Dendritic cell treated with granulocyte-macrophage colony-stimulating factor and Interleukin-4, amounts not matched to agents 40 ng/mL and 50 ng/mL, for 4 days (primary cell): ENCODE data around the gene KRTAP6-3.

Source experiments
- H3K27ac Mint-ChIP-seq: one replicate; pipeline ENCODE4 v1.8.0; 2022; ENCODE audit warnings: mild to moderate bottlenecking, mixed read lengths
- H3K27me3 Mint-ChIP-seq: one replicate; pipeline ENCODE4 v1.8.0; 2022; ENCODE audit warnings: mild to moderate bottlenecking, mixed read lengths
- H3K36me3 Mint-ChIP-seq: one replicate; pipeline ENCODE4 v1.8.0; 2022; ENCODE audit warnings: low read depth, mixed read lengths
- H3K4me1 Mint-ChIP-seq: one replicate; pipeline ENCODE4 v1.8.0; 2022; ENCODE audit warnings: low read depth, mixed read lengths
- H3K4me3 Mint-ChIP-seq: one replicate; pipeline ENCODE4 v1.8.0; 2022; ENCODE audit warnings: mild to moderate bottlenecking, moderate library complexity, mixed read lengths
- H3K9me3 Mint-ChIP-seq: one replicate; pipeline ENCODE4 v1.8.0; 2022; ENCODE audit warnings: mixed read lengths
- intact Hi-C: fragments of 100-400 bp; cut with micrococcal nuclease; formaldehyde crosslinking; loops from one replicate; pipeline ENCODE4 v1.15.0; 2022

KRTAP6-3 gene, protein sequence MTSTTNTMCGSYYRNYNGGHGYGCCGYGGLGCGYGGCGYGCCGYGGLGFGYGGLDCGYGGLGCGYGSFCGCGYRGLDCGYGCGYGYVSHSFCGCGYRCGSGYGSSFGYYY

DNA sequence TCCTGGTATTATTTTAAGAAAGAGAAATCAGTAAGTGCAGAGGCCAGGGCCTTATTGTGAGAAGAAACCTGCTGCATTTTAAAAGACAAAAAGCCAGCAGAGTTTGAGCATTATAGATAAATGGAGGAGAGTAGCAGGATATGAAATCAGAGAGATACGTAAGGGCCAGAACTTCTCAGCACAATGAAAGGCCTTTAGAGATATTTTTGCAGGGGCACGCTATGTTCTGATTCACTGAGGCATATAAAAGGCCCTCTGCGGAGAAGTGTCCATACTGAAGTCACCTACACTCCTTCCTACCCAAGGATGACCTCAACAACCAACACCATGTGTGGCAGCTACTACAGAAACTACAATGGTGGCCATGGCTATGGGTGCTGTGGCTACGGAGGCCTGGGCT, at the start of gene KRTAP6-3:
Gene KRTAP6-3 (plus strand): TSS at position 301 of the 400 bp plus-strand sequence. CDS start 6 bp downstream, at position 307.
- Mint-ChIP-seq H3K27me3 (no peaks in the 10 kb centered on the region), H3K4me3 (no peak within 1 kb of the TSS), H3K9me3 (no peaks in the 10 kb centered on the region), H3K27ac (no peak within 1 kb of the TSS), H3K4me1 (no peaks in the 10 kb centered on the region), H3K36me3 (no peaks in the 10 kb centered on the region)
- intact Hi-C loops: no loop called here

DNA sequence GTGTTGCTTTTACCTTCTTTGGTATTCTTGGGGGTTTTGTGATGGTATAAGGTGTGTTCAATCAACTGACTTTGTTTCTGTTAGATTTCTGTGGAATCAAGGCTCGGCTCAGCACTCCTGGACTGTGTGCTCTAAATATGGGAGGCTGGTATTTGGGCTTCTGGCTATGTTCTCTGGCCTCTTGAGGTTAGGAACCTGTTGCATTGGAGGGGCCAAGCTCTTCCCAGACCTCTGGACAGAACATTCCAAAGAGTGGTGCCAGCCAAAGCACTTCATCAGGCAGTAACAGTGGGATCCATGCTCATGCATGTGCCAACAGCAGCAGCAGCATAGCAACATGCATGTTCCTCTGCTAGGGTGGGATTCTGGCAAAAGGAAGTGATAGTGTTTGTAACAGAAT, 39.5 kb upstream of the KRTAP6-3 start:
- no peak overlapping the region for H3K27ac Mint-ChIP-seq
- no peaks in the 10 kb centered on the region for H3K4me1 Mint-ChIP-seq
- H3K4me3 Mint-ChIP-seq: no peak overlapping the region
- no peaks in the 10 kb centered on the region for H3K27me3 Mint-ChIP-seq
- intact Hi-C loops: no loop called here
- peaks cover 44% of the 10 kb centered on the region for H3K9me3 Mint-ChIP-seq
- H3K36me3 Mint-ChIP-seq: no peaks in the 10 kb centered on the region

DNA sequence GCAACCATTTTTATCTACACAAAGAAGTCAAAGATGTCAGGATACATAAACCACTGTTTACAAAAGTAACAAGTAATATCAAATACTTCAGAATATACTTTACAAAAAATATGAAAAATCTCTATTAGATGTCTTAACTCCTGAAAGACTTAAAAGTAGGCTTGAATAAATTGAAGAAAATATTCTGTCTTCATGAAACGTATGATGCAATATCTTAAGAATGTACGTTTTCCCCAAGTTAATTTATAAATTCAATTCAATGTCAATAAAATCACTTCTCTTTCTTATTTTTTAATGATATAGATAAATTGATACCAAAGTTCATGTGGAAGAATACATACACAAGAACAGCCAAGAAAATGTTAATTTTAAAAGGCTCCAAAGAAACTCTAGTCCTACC, 37.1 kb upstream of the KRTAP6-3 start:
- no peaks in the 10 kb centered on the region for H3K27me3 Mint-ChIP-seq
- H3K27ac Mint-ChIP-seq: no peak overlapping the region
- H3K36me3 Mint-ChIP-seq: no peaks in the 10 kb centered on the region
- intact Hi-C loops: no loop called here
- peaks cover 37% of the 10 kb centered on the region for H3K9me3 Mint-ChIP-seq
- no peak overlapping the region for H3K4me3 Mint-ChIP-seq
- no peaks in the 10 kb centered on the region for H3K4me1 Mint-ChIP-seq

DNA sequence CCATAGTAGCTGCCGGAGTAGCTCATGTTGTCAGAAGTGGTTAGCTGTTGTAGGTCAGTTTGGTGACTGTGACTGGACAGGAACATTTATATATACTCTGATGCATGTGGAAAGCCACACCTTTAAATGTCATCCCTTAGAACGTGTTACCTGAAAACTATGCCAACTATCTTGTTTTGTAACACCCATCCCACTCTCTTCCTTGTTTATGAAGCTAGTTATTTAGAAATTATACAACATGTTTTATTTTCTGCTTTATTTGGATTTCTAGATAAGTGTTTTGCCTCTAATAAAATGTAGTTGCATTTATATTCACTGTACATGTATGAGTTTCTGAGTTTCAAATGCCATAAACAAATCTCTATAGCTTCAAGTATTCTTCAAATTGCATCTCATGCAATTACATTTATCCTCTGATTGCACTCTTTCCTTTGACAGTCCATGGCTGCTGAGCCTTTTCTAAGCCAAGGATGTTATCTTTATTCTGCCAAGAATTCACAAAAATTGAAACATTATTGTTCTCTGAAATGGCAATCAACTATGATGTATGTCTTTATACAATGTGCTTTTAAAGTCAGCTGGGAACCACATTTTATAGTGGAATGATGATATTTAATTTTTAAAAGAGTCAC, 30.9 kb upstream of the KRTAP6-3 start, which contains the start of gene KRTAP19-7:
Gene KRTAP19-7 (minus strand): TSS at position 51 of the 632 bp plus-strand sequence. CDS start 25 bp downstream, at position 26.
- H3K27ac Mint-ChIP-seq: no peak within 1 kb of the TSS
- H3K36me3 Mint-ChIP-seq: no peaks in the 10 kb centered on the region
- peaks cover 8% of the 10 kb centered on the region for H3K9me3 Mint-ChIP-seq
- intact Hi-C loops: no loop called here
- H3K27me3 Mint-ChIP-seq: no peaks in the 10 kb centered on the region
- no peak within 1 kb of the TSS for H3K4me3 Mint-ChIP-seq
- H3K4me1 Mint-ChIP-seq: no peaks in the 10 kb centered on the region

DNA sequence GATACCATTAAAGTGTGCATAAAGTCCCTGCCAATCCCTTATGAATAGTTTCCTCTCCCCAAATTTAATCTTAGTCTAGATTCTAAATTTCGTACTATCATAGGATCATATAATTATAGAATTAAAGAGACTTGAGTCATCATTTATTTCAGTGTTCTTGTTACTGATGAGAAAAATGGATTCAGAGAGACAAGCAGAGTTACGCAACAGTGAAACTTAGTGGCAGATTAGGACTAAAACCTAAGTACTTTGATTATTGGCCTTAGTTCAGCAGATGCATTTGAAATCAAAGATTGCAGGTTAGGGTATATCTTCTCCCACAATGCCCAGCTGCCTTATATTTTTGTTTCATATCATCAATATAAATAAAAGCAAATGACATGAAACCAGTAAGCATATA, 30.3 kb upstream of the KRTAP6-3 start:
- Mint-ChIP-seq H3K36me3 (no peaks in the 10 kb centered on the region), H3K9me3 (peaks cover 2% of the 10 kb centered on the region), H3K27me3 (no peaks in the 10 kb centered on the region), H3K4me3 (no peak overlapping the region), H3K4me1 (no peaks in the 10 kb centered on the region), H3K27ac (no peak overlapping the region)
- intact Hi-C loops: no loop called here

DNA sequence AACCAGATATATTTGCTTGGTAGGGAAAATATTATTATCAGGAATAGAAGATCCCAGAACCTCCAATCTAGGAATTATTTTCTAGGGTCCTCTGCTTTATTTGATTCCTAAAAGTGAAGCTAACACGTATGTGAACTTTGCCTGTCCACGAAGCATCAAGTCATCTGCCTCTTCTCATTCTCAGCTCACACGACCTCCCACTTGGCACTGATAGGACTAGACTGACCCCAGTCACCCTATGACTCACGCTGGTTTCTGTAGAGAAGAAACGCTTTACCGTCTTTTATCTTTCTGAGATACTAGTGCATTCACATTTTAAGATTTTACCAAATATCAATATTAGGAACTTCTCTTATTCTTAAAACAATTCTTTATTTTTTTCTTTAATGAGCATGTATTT, 29.2 kb upstream of the KRTAP6-3 start:
- Mint-ChIP-seq H3K9me3 (no peaks in the 10 kb centered on the region), H3K27ac (no peak overlapping the region), H3K4me1 (no peaks in the 10 kb centered on the region), H3K27me3 (no peaks in the 10 kb centered on the region), H3K36me3 (no peaks in the 10 kb centered on the region), H3K4me3 (no peak overlapping the region)
- intact Hi-C loops: no loop called here

DNA sequence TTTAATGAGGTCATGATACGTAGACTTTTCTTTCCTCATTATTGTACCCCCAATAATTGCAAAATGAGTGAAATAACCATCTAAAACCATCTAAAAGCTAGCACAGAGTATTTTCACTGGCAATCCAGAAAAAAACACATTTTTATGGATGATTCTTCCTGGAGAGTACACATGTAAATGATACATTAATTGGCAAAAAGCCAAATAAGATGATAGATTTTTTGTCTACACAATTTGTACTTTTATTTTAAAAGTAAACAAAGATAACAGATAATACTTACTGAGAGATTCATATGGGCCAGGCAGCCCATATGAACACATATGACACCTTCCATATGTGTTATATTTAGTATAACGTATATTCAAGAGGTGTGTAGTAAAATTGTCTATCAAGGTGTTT, 28.6 kb upstream of the KRTAP6-3 start:
- Mint-ChIP-seq H3K27ac (no peak overlapping the region), H3K9me3 (no peaks in the 10 kb centered on the region)

DNA sequence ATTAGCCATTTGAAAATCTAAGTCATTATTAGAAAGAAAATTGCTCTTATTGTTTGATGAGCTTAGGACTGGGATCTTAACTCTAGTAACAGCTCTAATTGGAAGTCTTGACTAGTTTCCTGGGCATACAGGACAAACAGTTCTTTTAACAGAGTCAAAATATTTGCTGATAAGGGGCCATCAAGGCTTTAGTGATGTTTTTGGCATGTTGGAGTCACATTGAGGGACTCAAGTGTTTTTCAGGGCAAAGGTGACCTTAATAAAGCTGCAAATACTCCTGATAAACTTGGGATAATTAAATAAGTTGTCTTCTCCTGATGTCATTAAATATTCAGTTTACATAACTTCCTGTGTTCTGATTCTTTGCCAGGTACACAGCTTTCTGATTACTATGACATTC, 24.6 kb upstream of the KRTAP6-3 start:
- intact Hi-C loops: no loop called here
- Mint-ChIP-seq H3K4me3 (no peak overlapping the region), H3K4me1 (no peaks in the 10 kb centered on the region), H3K27ac (no peak overlapping the region), H3K9me3 (no peaks in the 10 kb centered on the region), H3K36me3 (no peaks in the 10 kb centered on the region), H3K27me3 (no peaks in the 10 kb centered on the region)

More for the DNA sequence above, 28.6 kb upstream of the KRTAP6-3 start:
- Mint-ChIP-seq H3K4me3 (no peak overlapping the region), H3K36me3 (no peaks in the 10 kb centered on the region), H3K27me3 (no peaks in the 10 kb centered on the region), H3K4me1 (no peaks in the 10 kb centered on the region)
- intact Hi-C loops: no loop called here

DNA sequence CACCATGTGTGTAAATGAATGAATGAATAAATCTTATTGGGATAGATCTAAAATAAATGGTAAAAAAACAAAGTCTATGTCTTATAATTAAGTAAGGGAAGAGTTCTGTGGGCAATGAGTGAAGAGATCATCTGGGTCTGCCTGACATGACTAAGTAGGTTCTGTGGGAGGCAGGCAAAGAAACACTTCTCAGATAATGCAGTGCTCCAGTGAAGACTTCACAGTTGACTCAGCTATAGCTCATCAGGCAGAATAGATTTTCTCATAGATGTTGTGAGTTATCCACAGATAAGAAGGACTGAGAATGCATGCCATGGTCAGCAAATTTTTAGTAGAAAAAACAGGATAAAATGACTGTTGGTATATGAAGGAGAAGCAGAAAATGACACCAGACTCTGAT, 14.5 kb upstream of the KRTAP6-3 start:
- H3K36me3 Mint-ChIP-seq: no peaks in the 10 kb centered on the region
- no peaks in the 10 kb centered on the region for H3K27me3 Mint-ChIP-seq
- no peaks in the 10 kb centered on the region for H3K9me3 Mint-ChIP-seq
- intact Hi-C loops: no loop called here
- no peak overlapping the region for H3K4me3 Mint-ChIP-seq
- H3K4me1 Mint-ChIP-seq: no peaks in the 10 kb centered on the region
- no peak overlapping the region for H3K27ac Mint-ChIP-seq

DNA sequence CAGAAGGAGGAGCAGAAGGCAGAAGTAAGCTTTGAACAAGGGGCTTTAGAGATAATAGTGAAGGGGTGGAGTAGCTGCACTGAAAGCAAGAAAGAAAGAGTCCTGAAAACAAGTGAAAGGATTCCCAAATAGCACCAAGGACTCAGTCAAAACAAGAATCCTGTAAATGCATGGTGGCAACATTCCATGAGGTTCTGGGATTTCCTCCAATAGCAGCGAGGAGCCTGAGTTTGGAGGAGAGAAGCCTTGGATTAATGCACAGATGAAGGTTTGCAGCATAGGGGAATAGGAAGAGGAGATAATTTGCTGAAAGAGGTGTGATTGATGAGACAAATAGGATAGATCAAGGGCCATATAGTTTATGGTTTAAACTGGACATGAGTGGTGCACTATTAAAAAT, 12.9 kb upstream of the KRTAP6-3 start:
- H3K27ac Mint-ChIP-seq: no peak overlapping the region
- H3K4me3 Mint-ChIP-seq: no peak overlapping the region
- H3K9me3 Mint-ChIP-seq: peaks cover 6% of the 10 kb centered on the region
- intact Hi-C loops: no loop called here
- no peaks in the 10 kb centered on the region for H3K4me1 Mint-ChIP-seq
- no peaks in the 10 kb centered on the region for H3K27me3 Mint-ChIP-seq
- H3K36me3 Mint-ChIP-seq: no peaks in the 10 kb centered on the region

DNA sequence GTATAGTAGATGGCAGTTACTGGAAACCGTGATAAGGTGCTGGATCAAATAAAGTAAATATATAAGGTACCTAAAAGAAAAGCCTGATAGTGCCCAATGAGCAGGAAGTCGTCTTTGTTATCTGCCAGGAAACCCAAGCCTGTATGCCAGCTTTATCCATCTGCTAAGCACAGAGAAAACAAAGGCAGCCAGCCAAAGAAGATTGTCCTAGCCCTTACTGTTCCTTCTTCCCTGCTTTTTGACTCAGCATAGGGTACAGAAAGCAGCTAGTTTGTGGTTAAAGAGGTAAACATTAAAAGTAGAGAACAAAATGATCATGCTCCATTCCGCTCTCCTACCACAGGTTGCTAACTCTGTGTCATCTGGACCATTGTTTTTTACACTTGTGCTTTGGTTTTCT, 12.1 kb upstream of the KRTAP6-3 start:
- Mint-ChIP-seq H3K36me3 (no peaks in the 10 kb centered on the region), H3K4me1 (no peaks in the 10 kb centered on the region), H3K4me3 (no peak overlapping the region), H3K27ac (no peak overlapping the region), H3K9me3 (peaks cover 14% of the 10 kb centered on the region), H3K27me3 (no peaks in the 10 kb centered on the region)
- intact Hi-C loops: no loop called here

DNA sequence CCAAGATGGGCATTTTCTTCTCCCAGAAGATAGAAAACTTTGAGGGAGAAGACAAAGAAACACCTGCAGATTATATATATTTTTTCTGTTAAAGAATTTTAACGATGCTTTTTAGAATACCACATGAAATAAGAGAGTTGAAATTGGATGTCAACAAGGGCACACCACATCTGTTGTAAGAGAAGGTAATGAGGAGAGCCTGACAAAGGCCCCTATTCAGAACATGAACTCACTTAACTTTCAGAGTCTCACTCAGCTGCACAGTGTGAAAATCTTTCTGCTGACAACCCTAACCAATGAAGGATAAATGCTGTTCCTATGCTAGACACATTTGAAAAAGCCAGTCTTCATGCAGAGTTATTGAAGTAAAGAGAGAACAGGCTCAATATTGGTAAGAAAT, 9.4 kb upstream of the KRTAP6-3 start:
- Mint-ChIP-seq H3K27me3 (no peaks in the 10 kb centered on the region), H3K27ac (no peak overlapping the region), H3K4me3 (no peak overlapping the region), H3K4me1 (no peaks in the 10 kb centered on the region), H3K36me3 (no peaks in the 10 kb centered on the region), H3K9me3 (peaks cover 18% of the 10 kb centered on the region)
- intact Hi-C loops: no loop called here

DNA sequence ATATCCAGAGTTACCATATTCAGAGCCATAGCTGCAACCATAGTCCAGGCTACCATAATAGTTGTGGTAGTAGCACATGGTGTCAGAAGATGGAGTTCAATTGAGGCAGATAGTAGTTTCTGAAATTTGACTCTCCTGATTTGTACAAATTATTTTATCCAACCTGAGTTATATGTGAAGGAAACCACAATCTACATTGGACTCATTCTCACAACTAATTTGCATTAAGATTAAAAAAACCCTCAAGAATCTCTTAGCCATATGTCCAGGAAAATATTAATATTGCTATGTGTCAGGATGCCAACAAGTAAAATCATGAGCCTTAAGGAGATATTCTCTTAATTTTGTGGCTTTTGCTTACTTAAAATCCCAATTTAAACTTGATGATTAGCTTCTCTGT, 1.9 kb upstream of the KRTAP6-3 start, which contains the start of gene KRTAP22-2:
Gene KRTAP22-2 (minus strand): TSS at position 101 of the 400 bp plus-strand sequence.
- Mint-ChIP-seq H3K27ac (no peak within 1 kb of the TSS), H3K36me3 (no peaks in the 10 kb centered on the region), H3K27me3 (no peaks in the 10 kb centered on the region), H3K9me3 (peaks cover 2% of the 10 kb centered on the region), H3K4me1 (no peaks in the 10 kb centered on the region), H3K4me3 (no peak within 1 kb of the TSS)
- intact Hi-C loops: no loop called here

DNA sequence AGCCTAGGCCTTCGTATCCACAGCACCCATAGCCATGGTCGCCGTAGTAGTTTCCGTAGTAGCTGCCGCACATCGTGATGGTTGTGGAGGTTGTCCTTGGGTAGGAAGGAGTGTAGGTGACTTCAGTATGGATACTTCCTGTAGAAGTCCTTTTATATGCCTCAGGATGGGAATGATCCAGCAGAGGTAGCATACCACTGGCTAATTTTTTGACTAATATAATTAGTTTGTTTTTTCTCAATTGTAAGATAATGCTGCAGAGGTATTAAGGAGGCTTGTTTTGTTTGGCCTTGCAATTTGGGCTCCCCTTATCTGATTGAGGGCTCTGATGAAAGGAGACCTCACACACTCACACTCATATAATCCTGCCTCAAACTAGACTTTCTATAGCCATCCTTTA, 6.6 kb downstream of the KRTAP6-3 start, which contains the start of gene KRTAP6-2:
Gene KRTAP6-2 (minus strand): TSS at position 101 of the 400 bp plus-strand sequence. CDS start 28 bp downstream, at position 73.
- intact Hi-C loops: no loop called here
- Mint-ChIP-seq H3K27me3 (no peaks in the 10 kb centered on the region), H3K4me1 (no peaks in the 10 kb centered on the region), H3K4me3 (no peak within 1 kb of the TSS), H3K36me3 (no peaks in the 10 kb centered on the region), H3K9me3 (peaks cover 31% of the 10 kb centered on the region), H3K27ac (no peak within 1 kb of the TSS)

DNA sequence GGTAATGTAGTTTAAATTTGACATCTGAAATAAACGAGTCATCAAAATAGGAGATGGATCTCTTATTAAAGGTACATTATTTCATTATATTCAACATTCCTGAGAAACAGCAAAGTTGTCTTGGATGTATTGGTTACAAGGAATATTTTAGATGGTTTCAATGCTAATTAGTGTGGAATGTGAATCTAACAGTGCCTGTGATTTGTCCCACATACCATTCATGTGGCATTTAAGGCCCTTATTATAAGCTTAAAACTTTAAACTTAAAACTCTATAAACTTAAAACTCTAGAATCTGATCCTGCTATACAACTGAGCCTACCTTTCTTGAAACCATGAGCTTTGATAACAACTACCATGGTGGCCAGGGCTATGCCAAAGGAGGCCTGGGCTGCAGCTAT, 8.5 kb downstream of the KRTAP6-3 start, which contains the start of gene KRTAP22-1:
Gene KRTAP22-1 (plus strand): TSS at position 301 of the 400 bp plus-strand sequence.
- no peak within 1 kb of the TSS for H3K4me3 Mint-ChIP-seq
- H3K36me3 Mint-ChIP-seq: no peaks in the 10 kb centered on the region
- no peaks in the 10 kb centered on the region for H3K27me3 Mint-ChIP-seq
- peaks cover 51% of the 10 kb centered on the region for H3K9me3 Mint-ChIP-seq
- no peaks in the 10 kb centered on the region for H3K4me1 Mint-ChIP-seq
- no peak within 1 kb of the TSS for H3K27ac Mint-ChIP-seq
- intact Hi-C loops: no loop called here
